Gastrocnemius medialis (tissue), 4 donors: ENCODE data around the gene IAH1. TPM values are rescaled to one million over a fixed set of nuclear protein-coding genes. Genes with fewer than 3 reads are reported as not detected.

Experiments used
- ATAC-seq, 2 donors: fragments of 150-250 bp; one replicate each; pipeline ENCODE4 v1.9.1; 2016
- DNase-seq, 2 donors: peaks; one replicate each; pipeline ENCODE4 v3.0.0-alpha.2; 2019
- H3K27ac ChIP-seq, 4 donors: fragments of 200-600 bp; sonication (generic); 1 replicate in 1 of 4; 2 replicates in 3 of 4; pipeline ENCODE4 v1.5.1; 2016 to 2018; ENCODE audit warnings: mild to moderate bottlenecking in 2 of 4, moderate library complexity in 1 of 4
- H3K27me3 ChIP-seq, 3 donors: fragments of 200-600 bp; sonication (generic) in 2 of 3; 1 replicate in 1 of 3; 2 replicates in 2 of 3; pipeline versions ENCODE4 v1.5.1 to v1.6.0; 2016 to 2019; ENCODE audit warnings: mild to moderate bottlenecking in 1 of 3, moderate library complexity in 1 of 3
- H3K36me3 ChIP-seq, 2 donors: fragments of 200-600 bp; sonication (generic) in 1 of 2; one replicate each; pipeline ENCODE4 v1.5.1; 2017 to 2018
- H3K4me1 ChIP-seq, 2 donors: fragments of 200-600 bp; sonication (generic) in 1 of 2; one replicate each; pipeline ENCODE4 v1.5.1; 2016 to 2017; ENCODE audit warnings: mild to moderate bottlenecking in 2 of 2
- H3K4me3 ChIP-seq, 4 donors: fragments of 200-600 bp; sonication (generic) in 3 of 4; 1 replicate in 1 of 4; 2 replicates in 3 of 4; pipeline ENCODE4 v1.5.1; 2016 to 2019; ENCODE audit warnings: mild to moderate bottlenecking in 2 of 4
- H3K9me3 ChIP-seq, 3 donors: fragments of 200-600 bp; sonication (generic) in 2 of 3; 1 replicate in 1 of 3; 2 replicates in 2 of 3; pipeline ENCODE4 v1.5.1; 2016 to 2019
- POLR2A ChIP-seq, 2 donors: fragments of 450-650 bp; IDR thresholded peaks; one replicate each; pipeline ENCODE4 v1.6.1; 2017; ENCODE audit warnings: antibody characterized with exemption in 2 of 2, mild to moderate bottlenecking in 2 of 2, moderate library complexity in 2 of 2
- in situ Hi-C, 4 donors: fragments of 200-750 bp; cut with MboI; loops; one replicate each; pipeline versions ENCODE4 v1.15.0 to v1.8.0; 2017; ENCODE audit warnings: low sequenced_read_pairs in 4 of 4
- intact Hi-C: fragments of 100-400 bp; cut with DNase I; formaldehyde crosslinking; loops from one replicate; pipeline ENCODE4 v1.15.1; 2023; ENCODE audit warnings: low total_unique reads
- total RNA-seq, 4 donors: library from RNA; depleted of rRNA; stranded (reverse); fragments of >200 nt; gene quantifications; one replicate each; pipeline versions ENCODE4 v1.1.0 to v1.2.3, GENCODE V29; 2016
- TF ChIP-seq, protein P1 (sequence below), 5 experiments: fragments of 450-650 bp in 3 of 5; fragments of 200-600 bp in 2 of 5; sonication (generic) in 2 of 5; IDR thresholded peaks in 4 of 5; conservative IDR thresholded peaks in 1 of 5; 1 replicate in 4 of 5; 2 replicates in 1 of 5; pipeline ENCODE4 v1.5.1; 2016 to 2019; ENCODE audit warnings: antibody characterized with exemption in 5 of 5, mild to moderate bottlenecking in 3 of 5, moderate library complexity in 3 of 5

IAH1 gene
- total RNA-seq, 4 donors from 2014 or later: 15.8 to 45.9 (median 38.6) TPM

- H3K27me3 ChIP-seq: no peaks in the 10 kb centered on the region
- H3K27ac ChIP-seq: no peak overlapping the region
- ATAC-seq (peak in 1 of 2 donors; percentile 64), DNase-seq (no peak)
- intact Hi-C loops: no loop called here
- H3K36me3 ChIP-seq: peaks cover 0 to 22% of the 10 kb centered on the region in 2 donors
- TF ChIP-seq, protein P1, sequence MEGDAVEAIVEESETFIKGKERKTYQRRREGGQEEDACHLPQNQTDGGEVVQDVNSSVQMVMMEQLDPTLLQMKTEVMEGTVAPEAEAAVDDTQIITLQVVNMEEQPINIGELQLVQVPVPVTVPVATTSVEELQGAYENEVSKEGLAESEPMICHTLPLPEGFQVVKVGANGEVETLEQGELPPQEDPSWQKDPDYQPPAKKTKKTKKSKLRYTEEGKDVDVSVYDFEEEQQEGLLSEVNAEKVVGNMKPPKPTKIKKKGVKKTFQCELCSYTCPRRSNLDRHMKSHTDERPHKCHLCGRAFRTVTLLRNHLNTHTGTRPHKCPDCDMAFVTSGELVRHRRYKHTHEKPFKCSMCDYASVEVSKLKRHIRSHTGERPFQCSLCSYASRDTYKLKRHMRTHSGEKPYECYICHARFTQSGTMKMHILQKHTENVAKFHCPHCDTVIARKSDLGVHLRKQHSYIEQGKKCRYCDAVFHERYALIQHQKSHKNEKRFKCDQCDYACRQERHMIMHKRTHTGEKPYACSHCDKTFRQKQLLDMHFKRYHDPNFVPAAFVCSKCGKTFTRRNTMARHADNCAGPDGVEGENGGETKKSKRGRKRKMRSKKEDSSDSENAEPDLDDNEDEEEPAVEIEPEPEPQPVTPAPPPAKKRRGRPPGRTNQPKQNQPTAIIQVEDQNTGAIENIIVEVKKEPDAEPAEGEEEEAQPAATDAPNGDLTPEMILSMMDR (IDR thresholded peaks at IDR 0.05 in 4 of 5, conservative IDR thresholded peaks at IDR 0.05 in 1 of 5): no peak
- TF ChIP-seq POLR2A (IDR thresholded peaks at IDR 0.05): no peak
- no peak overlapping the region for H3K4me3 ChIP-seq
- H3K9me3 ChIP-seq: no peaks in the 10 kb centered on the region
- H3K4me1 ChIP-seq: no peaks in the 10 kb centered on the region
- in situ Hi-C loops: no loop called here
Observed at GRCh38 chr2:9463698-9464034, 10.7 kb upstream of the IAH1 start.

DNA sequence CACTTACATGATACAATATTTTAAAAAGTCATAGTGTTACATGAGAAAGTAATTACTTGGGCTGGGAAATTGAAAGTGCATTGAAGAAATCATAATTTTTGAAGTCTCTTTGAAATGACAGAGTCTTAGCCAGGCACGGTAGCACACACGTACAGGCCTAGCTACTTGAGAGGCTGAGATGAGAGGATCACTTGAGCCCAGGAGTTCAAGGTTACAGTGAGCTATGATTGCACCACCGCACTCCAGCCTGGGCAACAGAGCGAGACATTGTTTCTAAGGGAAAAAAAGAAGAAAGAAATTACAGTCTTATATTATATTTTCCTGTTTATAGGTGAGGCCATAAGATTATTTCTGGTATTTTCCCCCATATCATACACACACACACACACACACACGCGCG is 9.2 kb upstream of the IAH1 start:
- Histone ChIP-seq H3K27me3 (no peaks in the 10 kb centered on the region), H3K36me3 (peaks cover 0 to 22% of the 10 kb centered on the region in 2 donors), H3K4me3 (no peak overlapping the region), H3K9me3 (no peaks in the 10 kb centered on the region), H3K4me1 (no peaks in the 10 kb centered on the region), H3K27ac (no peak overlapping the region)
- in situ Hi-C loops (no loop called here), intact Hi-C loops (no loop called here)
- DNase-seq (no peak), ATAC-seq (no peak)
- TF ChIP-seq, protein P1 (IDR thresholded peaks at IDR 0.05 in 4 of 5, conservative IDR thresholded peaks at IDR 0.05 in 1 of 5): no peak
- TF ChIP-seq POLR2A (IDR thresholded peaks at IDR 0.05): no peak

DNA sequence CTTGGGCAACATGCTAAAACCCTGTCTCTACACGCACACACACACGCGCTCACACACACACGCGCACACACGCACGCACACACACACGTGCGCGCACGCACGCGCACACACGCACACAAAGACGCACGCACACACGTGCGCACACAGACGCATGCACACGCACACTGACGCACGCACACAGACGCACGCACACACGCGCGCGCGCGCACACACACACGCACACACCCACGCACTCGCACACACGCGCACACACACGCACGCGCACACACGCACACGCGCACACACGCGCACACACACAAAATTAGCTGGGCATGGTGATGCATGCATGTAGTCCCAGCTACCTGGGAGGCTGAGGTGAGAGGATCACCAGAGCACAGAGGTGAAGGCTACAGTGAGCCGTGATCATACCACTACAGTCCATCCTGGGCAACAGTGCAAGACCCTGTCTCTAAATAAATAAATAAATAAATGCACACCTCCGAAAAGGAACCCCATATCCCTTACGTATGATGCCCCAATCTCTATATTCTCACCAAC is 8.1 kb upstream of the IAH1 start:
- Histone ChIP-seq H3K4me1 (no peaks in the 10 kb centered on the region), H3K4me3 (no peak overlapping the region), H3K27me3 (no peaks in the 10 kb centered on the region), H3K27ac (no peak overlapping the region), H3K36me3 (peaks cover 0 to 15% of the 10 kb centered on the region in 2 donors), H3K9me3 (no peaks in the 10 kb centered on the region)
- ATAC-seq (no peak), DNase-seq (no peak)
- in situ Hi-C loops (no loop called here), intact Hi-C loops (no loop called here)
- TF ChIP-seq, protein P1 (IDR thresholded peaks at IDR 0.05 in 4 of 5, conservative IDR thresholded peaks at IDR 0.05 in 1 of 5): no peak
- no peak for TF ChIP-seq POLR2A (IDR thresholded peaks at IDR 0.05)

- Histone ChIP-seq H3K27ac (no peak overlapping the region), H3K36me3 (peaks cover 0 to 16% of the 10 kb centered on the region in 2 donors), H3K27me3 (no peaks in the 10 kb centered on the region), H3K9me3 (no peaks in the 10 kb centered on the region), H3K4me3 (no peak overlapping the region), H3K4me1 (no peaks in the 10 kb centered on the region)
- no peak for DNase-seq
- in situ Hi-C loops (no loop called here), intact Hi-C loops (no loop called here)
- no peak for ATAC-seq
- no peak for TF ChIP-seq POLR2A (IDR thresholded peaks at IDR 0.05)
- TF ChIP-seq, protein P1 (IDR thresholded peaks at IDR 0.05 in 4 of 5, conservative IDR thresholded peaks at IDR 0.05 in 1 of 5): no peak
Observed at GRCh38 chr2:9467687-9468086, 6.7 kb upstream of the IAH1 start.

GRCh38 chr2:9471206-9471605 is 3.1 kb upstream of the IAH1 start:
- intact Hi-C loops (loop anchor here (5.0 to 10.0 kb wide), 2 partner anchors 221 to 294 kb away; no protein-coding TSS in a partner anchor), in situ Hi-C loops (no loop called here)
- Histone ChIP-seq H3K9me3 (no peaks in the 10 kb centered on the region), H3K27ac (no peak overlapping the region), H3K4me1 (peaks cover 7 to 18% of the 10 kb centered on the region in 2 donors), H3K27me3 (no peaks in the 10 kb centered on the region), H3K4me3 (no peak overlapping the region), H3K36me3 (peaks cover 0 to 15% of the 10 kb centered on the region in 2 donors)
- DNase-seq: no peak
- no peak for TF ChIP-seq POLR2A (IDR thresholded peaks at IDR 0.05)
- TF ChIP-seq, protein P1 (IDR thresholded peaks at IDR 0.05 in 4 of 5, conservative IDR thresholded peaks at IDR 0.05 in 1 of 5): no peak
- no peak for ATAC-seq
